H1 (cell line): ENCODE data around the gene METAP1D. TPM values are rescaled to one million over a fixed set of nuclear protein-coding genes. Genes with fewer than 3 reads are reported as not detected.

Experiments
- CTCF ChIA-PET: fragments of 300-600 bp; sonication (Branson Sonifier 250); formaldehyde crosslinking; loops from one replicate; lab custom pipeline; 2021; ENCODE audit not compliant: partially characterized antibody; lab: Charles Lee
- POLR2A ChIA-PET: fragments of 300-600 bp; sonication (Branson Sonifier 250); formaldehyde crosslinking; loops from one replicate; lab custom pipeline; 2021; ENCODE audit warnings: inconsistent platforms; ENCODE audit not compliant: partially characterized antibody; lab: Charles Lee
- DNase-seq, 2 experiments: peaks; one replicate each; pipeline versions ENCODE4 v3.0.0 to v3.0.0-alpha.2; 2010 to 2022; ENCODE audit warnings: low spot score in 2 of 2, low read depth in 1 of 2, mixed read lengths in 1 of 2
- FAIRE-seq: peaks from 2 replicates; lab custom pipeline; 2011; peaks lifted over from hg19 to GRCh38; lab: Jason Lieb, UNC
- H2AFZ ChIP-seq: 2 replicates; pipeline ENCODE4 v1.8.1; 2012; ENCODE audit warnings: low read length, inconsistent platforms
- H2AK5ac ChIP-seq: 2 replicates; pipeline ENCODE4 v1.6.1; 2013; ENCODE audit warnings: low read depth, low read length
- H2BK120ac ChIP-seq: replicated peaks from 2 replicates; pipeline ENCODE3; 2013; ENCODE audit warnings: low read depth, low read length, inconsistent platforms
- H2BK12ac ChIP-seq: 2 replicates; pipeline ENCODE4 v1.6.1; 2013; ENCODE audit warnings: low read depth, low read length
- H2BK15ac ChIP-seq: 2 replicates; pipeline ENCODE4 v1.6.1; 2013; ENCODE audit warnings: low read length
- H2BK20ac ChIP-seq: 2 replicates; pipeline ENCODE4 v1.6.1; 2013; ENCODE audit warnings: low read length
- H2BK5ac ChIP-seq: 2 replicates; pipeline ENCODE4 v1.6.1; 2013; ENCODE audit warnings: low read depth, low read length
- H3K14ac ChIP-seq: 2 replicates; pipeline ENCODE4 v1.6.1; 2013; ENCODE audit warnings: inconsistent platforms; ENCODE audit not compliant: insufficient read length
- H3K18ac ChIP-seq: 2 replicates; pipeline ENCODE4 v1.6.1; 2013; ENCODE audit warnings: low read length; ENCODE audit errors: extremely low read depth
- H3K23ac ChIP-seq: 2 replicates; pipeline ENCODE4 v1.6.1; 2013; ENCODE audit warnings: inconsistent platforms; ENCODE audit not compliant: insufficient read length
- H3K23me2 ChIP-seq: 2 replicates; pipeline ENCODE4 v1.6.1; 2013; ENCODE audit warnings: low read depth, low read length
- H3K27ac ChIP-seq: 2 replicates; pipeline ENCODE4 v1.6.1; 2011; ENCODE audit warnings: low read depth, low read length, inconsistent platforms
- H3K27me3 ChIP-seq, 4 experiments: replicated peaks in 1 of 4; 1 replicate in 1 of 4; 2 replicates in 3 of 4; pipeline versions ENCODE4 v1.6.1 to v1.8.1; 2011 to 2013; ENCODE audit warnings: low read length in 3 of 4, mild to moderate bottlenecking in 3 of 4, inconsistent platforms in 2 of 4, mixed read lengths in 2 of 4, moderate library complexity in 1 of 4; ENCODE audit not compliant: control insufficient read depth in 3 of 4, insufficient read depth in 3 of 4; ENCODE audit errors: extremely low read depth in 1 of 4
- H3K36me3 ChIP-seq, 4 experiments: 2 replicates each; pipeline versions ENCODE4 v1.6.1 to v1.8.1; 2011 to 2013; ENCODE audit warnings: mild to moderate bottlenecking in 4 of 4, low read length in 3 of 4, moderate library complexity in 2 of 4, control low read depth in 1 of 4, inconsistent platforms in 1 of 4; ENCODE audit not compliant: insufficient read depth in 4 of 4, control insufficient read depth in 2 of 4
- H3K4ac ChIP-seq: replicated peaks from 2 replicates; pipeline ENCODE3; 2013; ENCODE audit warnings: low read length, low read depth, mixed read lengths, inconsistent platforms; ENCODE audit not compliant: insufficient read length
- H3K4me1 ChIP-seq, 4 experiments: replicated peaks in 1 of 4; 1 replicate in 1 of 4; 2 replicates in 3 of 4; pipeline versions ENCODE4 v1.6.1 to v1.8.1; 2011 to 2013; ENCODE audit warnings: low read length in 3 of 4, inconsistent platforms in 2 of 4, mixed read lengths in 1 of 4; ENCODE audit not compliant: insufficient read depth in 4 of 4, control insufficient read depth in 3 of 4
- H3K4me2 ChIP-seq, 2 experiments: 2 replicates each; pipeline versions ENCODE4 v1.6.1 to v1.8.1; 2011 to 2013; ENCODE audit warnings: low read depth in 2 of 2, low read length in 2 of 2, control low read depth in 1 of 2, inconsistent platforms in 1 of 2, mild to moderate bottlenecking in 1 of 2; ENCODE audit not compliant: insufficient read depth in 1 of 2
- H3K4me3 ChIP-seq, 4 experiments: fragments of 200-600, 300-600 bp in 1 of 4; sonication (generic), shearing (Covaris generic), sonication (Bioruptor Twin) in 1 of 4; 2 replicates each; pipeline versions ENCODE4 v1.5.1 to v1.8.1; 2011 to 2016; ENCODE audit warnings: low read length in 4 of 4, low read depth in 3 of 4, control low read depth in 2 of 4, inconsistent platforms in 2 of 4, mild to moderate bottlenecking in 2 of 4, mixed read lengths in 1 of 4, moderate library complexity in 1 of 4; ENCODE audit not compliant: insufficient read depth in 2 of 4; ENCODE audit errors: extremely low read depth in 1 of 4
- H3K56ac ChIP-seq: replicated peaks from 2 replicates; pipeline ENCODE3; 2013; ENCODE audit warnings: low read depth, mild to moderate bottlenecking, mixed read lengths, low read length, inconsistent platforms; ENCODE audit not compliant: insufficient read length
- H3K79me1 ChIP-seq: 2 replicates; pipeline ENCODE4 v1.6.1; 2013; ENCODE audit warnings: low read depth, low read length, control low read depth
- H3K79me2 ChIP-seq, 2 experiments: 2 replicates each; pipeline versions ENCODE4 v1.6.1 to v1.8.1; 2012 to 2013; ENCODE audit warnings: low read length in 2 of 2, mild to moderate bottlenecking in 2 of 2, inconsistent platforms in 1 of 2; ENCODE audit not compliant: insufficient read depth in 2 of 2, control insufficient read depth in 1 of 2
- H3K9ac ChIP-seq, 4 experiments: replicated peaks in 1 of 4; 1 replicate in 1 of 4; 2 replicates in 3 of 4; pipeline versions ENCODE4 v1.6.1 to v1.8.1; 2011 to 2013; ENCODE audit warnings: low read depth in 3 of 4, low read length in 3 of 4, control low read depth in 2 of 4, mild to moderate bottlenecking in 2 of 4, moderate library complexity in 2 of 4, inconsistent platforms in 1 of 4; ENCODE audit errors: extremely low read depth in 1 of 4
- H3K9me3 ChIP-seq, 2 experiments: 2 replicates each; pipeline versions ENCODE4 v1.6.1 to v1.8.1; 2012 to 2013; ENCODE audit warnings: mild to moderate bottlenecking in 2 of 2, moderate library complexity in 2 of 2, control low read depth in 1 of 2, inconsistent platforms in 1 of 2, low read depth in 1 of 2, low read length in 1 of 2, mixed read lengths in 1 of 2; ENCODE audit not compliant: insufficient read depth in 2 of 2
- H4K20me1 ChIP-seq, 2 experiments: replicated peaks in 1 of 2; 2 replicates each; pipeline versions ENCODE3 to v1.8.1; 2011 to 2013; ENCODE audit warnings: inconsistent platforms in 2 of 2, low read length in 2 of 2, mild to moderate bottlenecking in 1 of 2; ENCODE audit not compliant: insufficient read depth in 2 of 2, control insufficient read depth in 1 of 2
- H4K5ac ChIP-seq: 2 replicates; pipeline ENCODE4 v1.6.1; 2013; ENCODE audit warnings: low read length, low read depth, mixed read lengths, inconsistent platforms; ENCODE audit not compliant: insufficient read length
- H4K8ac ChIP-seq: 2 replicates; pipeline ENCODE4 v1.8.0; 2013; ENCODE audit warnings: mild to moderate bottlenecking, moderate library complexity, low read length, inconsistent platforms; ENCODE audit not compliant: insufficient read depth; ENCODE audit errors: extremely low read depth
- H4K91ac ChIP-seq: replicated peaks from 2 replicates; pipeline ENCODE3; 2013; ENCODE audit warnings: low read length, mixed read lengths, inconsistent platforms; ENCODE audit not compliant: insufficient read length
- RNF2 ChIP-seq: fragments of 200-900, 300-1000 bp; sonication (generic); IDR thresholded peaks from 2 replicates; pipeline ENCODE4 v1.7.1; 2016; ENCODE audit warnings: borderline replicate concordance, low read depth, mild to moderate bottlenecking, antibody characterized with exemption, low read length; ENCODE audit not compliant: poor library complexity, severe bottlenecking; ENCODE audit errors: missing control alignments
- WGBS, 2 experiments: shearing (Covaris generic) in 1 of 2; methylation state at CpG; one replicate each; pipeline versions ENCODE4 v1.1.6 to v1.1.7; 2013 to 2015; ENCODE audit warnings: low lambda C conversion rate in 2 of 2, mixed read lengths in 2 of 2, inconsistent platforms in 1 of 2, low coverage in 1 of 2, missing lambda C conversion rate in 1 of 2; ENCODE audit not compliant: insufficient replicate concordance in 2 of 2, insufficient coverage in 1 of 2, insufficient read length in 1 of 2; ENCODE audit errors: extremely low coverage in 1 of 2, missing lambda C conversion rate in 1 of 2; 5-methylcytosine and 5-hydroxymethylcytosine counted together
- polyA plus RNA-seq, 7 experiments: library from polyadenylated mRNA; depleted of rRNA in 3 of 7; stranded (reverse) in 5 of 7; unstranded in 2 of 7; fragments of >200 nt in 5 of 7; fragments of 200-250 nt in 2 of 7; gene quantifications; 1 replicate in 5 of 7; 2 replicates in 1 of 7; 4 replicates in 1 of 7; pipeline versions ENCODE4 v1.2.1 to v1.2.3, GENCODE V29; 2011 to 2013; ENCODE audit warnings: missing spikeins in 2 of 7, mixed read lengths in 2 of 7
- total RNA-seq: library from RNA; stranded (reverse); fragmentation: NEBNext Ultra II Directional; extraction: Animal tissue kit (Norgen Biotek cat#: 25700); gene quantifications from 2 replicates; pipeline ENCODE4 v1.2.1, GENCODE V29; 2021

METAP1D gene
- total and polyA plus RNA-seq, 2 of the 8 experiments (the other 6 are each of a cell fraction or from before 2014, with no cell fraction given): 3.9 to 6.2 TPM

GRCh38 chr2:172091000-172091641 lies 91.4 kb downstream of the METAP1D start:
- 0 out of 8 replicates have a peak, but pooled peaks cover 0 to 3% (median 0%) of the 10 kb centered on the region in 4 experiments for H3K36me3 ChIP-seq
- no peak overlapping the region for H3K4ac ChIP-seq
- FAIRE-seq: no peak
- H3K79me2 ChIP-seq: no peaks in the 10 kb centered on the region
- H3K27ac ChIP-seq: no peak overlapping the region
- no peak overlapping the region for H4K91ac ChIP-seq
- no peak overlapping the region for H2AFZ ChIP-seq
- no peak overlapping the region for H3K56ac ChIP-seq
- H3K27me3 ChIP-seq: peaks cover 96 to 100% (median 98%) of the 10 kb centered on the region in 4 experiments
- H3K9ac ChIP-seq: no peak overlapping the region
- H3K23me2 ChIP-seq: peaks cover 9% of the 10 kb centered on the region; the same call in 1 of the 2 replicates
- H2AK5ac ChIP-seq: no peak overlapping the region
- no peak overlapping the region for H4K5ac ChIP-seq
- peak overlapping the region; percentile 10 to 27; a peak in 2 of 4 replicates for H3K4me2 ChIP-seq
- peaks cover 0 to 37% (median 16%) of the 10 kb centered on the region in 4 experiments; a peak in 6 of 7 replicates for H3K4me1 ChIP-seq
- POLR2A ChIA-PET: interaction anchor here (0.6 to 14.0 kb wide), 3 partner anchors 10 to 102 kb away, joined by 3 to 184 read pairs (median 3); partner anchors contain the start of gene DLX2
- H3K4me3 ChIP-seq: no peak overlapping the region
- no peak overlapping the region for H2BK20ac ChIP-seq
- no peak overlapping the region for H4K8ac ChIP-seq
- no peak overlapping the region for H2BK12ac ChIP-seq
- H3K9me3 ChIP-seq: no peaks in the 10 kb centered on the region
- no peak overlapping the region for H3K18ac ChIP-seq
- H3K23ac ChIP-seq: no peak overlapping the region
- peak in 1 of 2 experiments; percentile 54 for DNase-seq
- H3K79me1 ChIP-seq: no peaks in the 10 kb centered on the region
- H4K20me1 ChIP-seq: peaks cover 17 to 30% of the 10 kb centered on the region in 2 experiments
- H2BK15ac ChIP-seq: no peak overlapping the region
- H3K14ac ChIP-seq: no peak overlapping the region
- WGBS, 2 experiments: 11% methylated on average over 12 of the region's 13 CpGs; no CpG with 5 or more reads in 1 of the 2 experiments
- H2BK120ac ChIP-seq: no peak overlapping the region
- CTCF ChIA-PET: interaction anchor here (1.5 to 12.4 kb wide), 3 partner anchors 10 to 390 kb away, joined by 3 to 198 read pairs (median 4); partner anchors contain the start of gene DLX2
- H2BK5ac ChIP-seq: no peak overlapping the region
- TF ChIP-seq RNF2: peak; percentile 70
